ENCODE measurements around the gene CEACAM19. TPM values are rescaled to one million over a fixed set of nuclear protein-coding genes. Genes with fewer than 3 reads are reported as not detected.
"Not testable (repeated sequence)": the region's sequence is repeated elsewhere in the genome, so short reads cannot be mapped to it uniquely, and the experiment has no call there.

CEACAM19 gene
- total RNA-seq, 1 experiment from 2014 or later, result 0.59 TPM

- DNase-seq (ENCODE audit: extremely low read depth, low read depth), result not testable (repeated sequence)
Observed at GRCh38 chr19:44720396-44720795, 49.1 kb downstream of the CEACAM19 start.

- no peak for DNase-seq (ENCODE audit: extremely low read depth, low read depth)
Observed at GRCh38 chr19:44720945-44721344, 49.7 kb downstream of the CEACAM19 start.

GRCh38 chr19:44721369-44721768, 50.1 kb downstream of the CEACAM19 start:
- DNase-seq (ENCODE audit: extremely low read depth, low read depth), result not testable (repeated sequence)

- DNase-seq (ENCODE audit: extremely low read depth, low read depth), result no peak
Observed at GRCh38 chr19:44722131-44723121, 51.1 kb downstream of the CEACAM19 start.

GRCh38 chr19:44723299-44723951, 52.1 kb downstream of the CEACAM19 start:
- DNase-seq (ENCODE audit: extremely low read depth, low read depth), result no peak

- DNase-seq (ENCODE audit: extremely low read depth, low read depth), result peak; percentile 69
Observed at GRCh38 chr19:44723952-44724319, 52.7 kb downstream of the CEACAM19 start.

GRCh38 chr19:44725251-44725650, 54.0 kb downstream of the CEACAM19 start:
- no peak for DNase-seq (ENCODE audit: extremely low read depth, low read depth)

GRCh38 chr19:44725684-44726083, 54.4 kb downstream of the CEACAM19 start:
- DNase-seq (ENCODE audit: extremely low read depth, low read depth), result no peak

- no peak for DNase-seq (ENCODE audit: extremely low read depth, low read depth)
Observed at GRCh38 chr19:44726465-44726864, 55.2 kb downstream of the CEACAM19 start.

- no peak for DNase-seq (ENCODE audit: extremely low read depth, low read depth)
Observed at GRCh38 chr19:44728178-44728577, 56.9 kb downstream of the CEACAM19 start.

GRCh38 chr19:44729516-44730033, 58.3 kb downstream of the CEACAM19 start:
- DNase-seq (ENCODE audit: extremely low read depth, low read depth), result no peak

- DNase-seq (ENCODE audit: extremely low read depth, low read depth), result no peak
Observed at GRCh38 chr19:44731081-44731480, 59.8 kb downstream of the CEACAM19 start.

GRCh38 chr19:44731622-44732021, 60.3 kb downstream of the CEACAM19 start:
- no peak for DNase-seq (ENCODE audit: extremely low read depth, low read depth)

- no peak for DNase-seq (ENCODE audit: extremely low read depth, low read depth)
Observed at GRCh38 chr19:44732235-44733014, 61.1 kb downstream of the CEACAM19 start.

Small RNA genes lying within 50 kb of the gene (small RNA-seq; reads per million reads assigned to genes)
- gene RF00285, result 0 to 0.06 reads per million in 2 experiments

Other genes starting within 250 kb of the CEACAM19 start
- 4.2 and 4.8 TPM in 2 replicates for gene ZNF229, start 223.0 kb upstream of the CEACAM19 start, total RNA-seq (2014; rRNA removed; shearing (Covaris generic))
- 5.6 TPM in 2 replicates for gene ZNF180, start 171.0 kb upstream of the CEACAM19 start, total RNA-seq (2014; rRNA removed; shearing (Covaris generic))
- gene CEACAM20, start 141.8 kb upstream of the CEACAM19 start, total RNA-seq (2014; rRNA removed; shearing (Covaris generic)), result not detected in 2 replicates
- gene IGSF23, start 57.9 kb upstream of the CEACAM19 start, total RNA-seq (2014; rRNA removed; shearing (Covaris generic)), result not detected in 2 replicates
- gene PVR, start 27.6 kb upstream of the CEACAM19 start, total RNA-seq (2014; rRNA removed; shearing (Covaris generic)), result 49.8 and 50.1 TPM in 2 replicates
- not detected in 2 replicates for gene CEACAM16, start 27.7 kb downstream of the CEACAM19 start, total RNA-seq (2014; rRNA removed; shearing (Covaris generic))
- 12.6 and 16.5 TPM in 2 replicates for gene BCL3, start 77.2 kb downstream of the CEACAM19 start, total RNA-seq (2014; rRNA removed; shearing (Covaris generic))
- gene CBLC, start 106.4 kb downstream of the CEACAM19 start, total RNA-seq (2014; rRNA removed; shearing (Covaris generic)), result not detected in 2 replicates
- 2.3 and 3.1 TPM in 2 replicates for gene BCAM, start 137.6 kb downstream of the CEACAM19 start, total RNA-seq (2014; rRNA removed; shearing (Covaris generic))
- gene NECTIN2, start 174.8 kb downstream of the CEACAM19 start, total RNA-seq (2014; rRNA removed; shearing (Covaris generic)), result 24.3 and 29.4 TPM in 2 replicates
- gene TOMM40, start 219.8 kb downstream of the CEACAM19 start, total RNA-seq (2014; rRNA removed; shearing (Covaris generic)), result 43.7 and 60.7 TPM in 2 replicates
- 0.84 and 1.2 TPM in 2 replicates for gene APOE, start 234.3 kb downstream of the CEACAM19 start, total RNA-seq (2014; rRNA removed; shearing (Covaris generic))
- gene APOC1, start 243.1 kb downstream of the CEACAM19 start, total RNA-seq (2014; rRNA removed; shearing (Covaris generic)), result 6.1 and 9.6 TPM in 2 replicates

Measured in NCI-H460 (cell line).